GM19035 (cell line): Measurements from ENCODE around the gene ARAP1.
A peak's percentile ranks its signal among the peaks of the same experiment; 100 is the strongest.

Experiments used
- ATAC-seq: cut with Tn5 transposase; IDR thresholded peaks from one replicate; pipeline ENCODE4 v1.9.1; 2021; ENCODE audit not compliant: unreplicated experiment

The ARAP1 gene

DNA sequence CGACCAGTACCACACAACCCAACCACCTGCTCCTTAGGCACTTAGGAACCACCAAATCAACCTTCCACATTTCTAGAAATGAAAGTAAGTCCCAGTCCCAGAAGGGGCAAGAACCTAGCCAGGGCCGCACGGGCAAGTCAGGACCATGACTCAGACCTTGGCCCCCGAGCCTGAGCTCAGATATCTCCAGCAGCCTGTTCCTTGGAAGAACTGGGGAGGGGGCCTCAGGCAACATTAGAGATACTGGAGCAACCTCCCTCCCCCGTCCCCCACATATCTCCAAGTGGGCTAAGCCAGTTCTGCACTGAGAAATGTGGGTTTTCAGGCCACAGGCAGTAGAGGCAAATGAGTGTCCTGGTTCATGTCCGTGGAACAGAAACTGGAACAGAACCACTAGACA is 7.7 kb downstream of the ARAP1 start:
- no peak for ATAC-seq

DNA sequence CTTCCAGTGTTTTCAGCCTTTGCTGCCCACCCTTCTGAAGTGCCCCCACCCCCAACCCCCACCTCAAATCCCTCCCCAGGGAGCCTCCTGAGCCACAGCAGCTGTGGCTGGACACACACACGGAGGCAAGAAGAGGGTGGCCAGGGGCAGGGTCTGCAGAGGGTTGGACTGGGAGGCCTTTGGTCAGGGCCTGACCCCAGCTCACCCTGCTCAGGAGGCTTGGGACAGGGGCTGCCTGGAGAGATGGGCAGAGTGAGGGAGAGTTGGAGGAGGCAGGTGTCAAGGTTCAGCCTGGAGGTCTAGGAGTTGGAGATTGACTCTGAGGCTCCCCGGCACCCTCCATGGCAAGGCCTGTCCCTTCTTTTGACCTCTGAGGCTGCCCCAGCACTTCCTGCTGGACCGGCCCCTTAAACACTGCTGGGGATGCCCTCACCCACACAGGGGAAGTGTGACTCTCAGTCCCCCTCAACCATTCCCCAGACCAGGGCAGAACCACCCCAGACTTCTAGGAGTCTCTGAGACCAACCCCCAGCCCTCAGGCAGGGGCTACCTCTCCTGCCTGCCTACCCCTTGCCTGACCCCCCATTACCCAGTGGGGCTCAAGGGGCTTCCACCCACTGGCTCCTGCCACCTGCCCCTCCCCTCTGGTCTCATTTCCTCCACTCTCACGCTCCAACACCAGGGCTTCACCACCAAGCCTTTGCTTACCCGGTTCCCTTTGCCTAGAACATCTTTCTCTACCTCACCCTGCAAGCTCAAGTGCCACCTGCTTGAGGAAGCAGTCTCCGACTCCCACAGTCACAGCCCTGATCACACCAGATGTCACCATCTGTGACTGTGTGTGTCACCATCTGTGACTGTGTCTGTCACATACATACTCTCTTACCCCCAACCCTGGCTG is 8.6 kb downstream of the ARAP1 start:
- peak; percentile 46 for ATAC-seq

GRCh38 chr11:72742513-72743320 is 9.5 kb downstream of the ARAP1 start:
- ATAC-seq: no peak

GRCh38 chr11:72741849-72742512 is 10.2 kb downstream of the ARAP1 start:
- ATAC-seq: no peak

GRCh38 chr11:72741429-72741833 is 10.8 kb downstream of the ARAP1 start:
- no peak for ATAC-seq

DNA sequence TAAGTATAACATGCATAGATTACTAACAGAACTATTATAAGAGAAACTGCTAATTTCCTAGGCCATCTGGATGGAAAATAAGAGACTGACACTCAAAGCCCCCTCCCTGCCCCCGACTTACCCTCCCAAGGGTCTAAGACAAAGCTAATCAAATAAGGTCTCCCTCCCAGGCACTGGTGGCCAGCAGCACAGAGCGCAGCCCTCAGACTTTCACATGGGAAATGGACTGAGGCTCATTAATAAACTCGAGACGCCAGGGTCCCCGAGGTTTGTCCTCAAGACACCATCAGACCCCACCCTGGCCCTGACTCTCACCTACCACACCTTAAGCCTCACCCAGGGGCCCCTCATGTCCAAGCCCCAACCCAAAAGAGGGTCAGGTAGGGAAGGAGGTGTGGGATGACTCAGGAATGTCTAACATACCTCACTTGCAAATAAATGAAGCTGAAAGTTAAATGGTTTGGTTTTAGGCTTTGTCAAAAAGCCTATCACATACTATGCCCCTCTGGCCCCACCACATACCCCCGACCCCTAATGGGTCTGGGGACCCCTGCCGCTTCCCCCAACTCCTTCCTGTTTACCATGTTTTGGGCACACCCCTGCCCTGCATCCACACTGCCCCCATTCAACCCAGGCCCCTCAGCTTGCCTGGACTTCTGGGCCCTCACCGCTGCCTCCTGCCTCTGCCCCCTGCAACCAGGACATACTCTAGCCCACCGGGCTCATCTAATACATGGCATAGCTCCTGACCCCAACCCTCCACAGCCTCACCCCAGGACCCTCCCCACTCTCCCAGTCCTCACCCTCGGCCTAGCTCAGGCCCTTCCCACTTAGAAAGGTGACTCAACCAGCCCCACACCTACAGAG is 11.4 kb downstream of the ARAP1 start:
- ATAC-seq: no peak

DNA sequence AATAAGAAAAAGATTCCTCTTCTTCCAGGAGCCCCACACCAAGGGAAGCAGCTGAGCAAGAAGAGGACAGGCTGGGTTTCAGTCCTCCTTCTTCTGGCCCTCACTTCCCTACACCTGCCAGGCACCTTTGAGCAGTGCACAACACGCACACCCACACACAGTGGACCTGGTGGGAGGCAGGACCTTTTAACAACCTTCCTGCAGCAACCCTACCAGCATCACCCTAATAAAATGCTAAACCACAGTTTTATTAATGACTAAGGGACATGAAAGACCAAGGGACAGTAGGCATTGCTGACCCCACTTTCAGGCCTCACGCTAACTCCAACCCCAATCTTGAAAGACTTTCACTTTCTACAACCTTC is 12.2 kb downstream of the ARAP1 start:
- ATAC-seq: no peak

GRCh38 chr11:72739240-72740059 is 12.8 kb downstream of the ARAP1 start:
- ATAC-seq: no peak

DNA sequence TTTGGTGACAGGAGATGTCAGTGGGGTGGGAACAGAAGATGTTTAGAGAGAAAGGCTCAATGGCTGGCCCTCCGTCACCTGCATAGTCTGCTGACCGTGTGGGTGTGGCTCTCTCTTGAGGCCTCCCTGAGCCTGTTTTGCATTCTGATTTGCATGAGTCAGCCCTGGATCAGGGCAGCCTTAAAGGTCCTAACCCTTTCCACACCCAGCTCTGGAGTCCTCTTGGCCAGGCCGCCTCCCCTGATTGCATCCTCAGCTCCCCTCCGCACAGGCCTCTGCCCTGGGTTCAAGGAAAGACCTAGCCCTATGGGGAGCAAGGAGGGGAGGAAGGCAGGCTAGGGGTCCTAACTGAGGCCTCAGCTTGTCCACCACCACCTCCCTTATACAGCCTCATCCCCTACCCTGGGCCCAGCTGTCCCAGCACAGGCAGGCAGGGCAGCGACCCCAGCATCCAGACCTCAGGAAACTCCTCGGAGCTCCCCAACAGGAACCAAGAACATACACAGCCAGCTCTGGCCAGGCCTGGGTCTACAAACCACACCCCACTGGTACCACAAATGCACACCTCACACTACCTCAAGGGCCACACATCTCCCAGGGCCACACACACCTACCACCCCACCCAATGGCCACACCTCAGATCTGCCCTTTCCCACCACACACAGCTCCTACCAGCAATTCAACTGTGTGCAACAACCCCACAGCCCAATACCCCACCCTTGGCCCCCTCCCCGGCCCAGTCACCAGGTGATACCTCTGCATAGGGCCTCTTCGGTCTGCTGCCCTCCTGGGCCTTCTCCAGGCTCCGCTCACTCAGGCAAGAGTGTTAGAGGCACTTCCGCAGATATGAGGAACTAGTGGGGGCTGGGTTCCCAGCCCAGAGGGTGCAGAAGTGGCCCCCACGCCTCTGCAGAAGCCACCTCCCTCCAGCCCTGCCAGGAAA is 13.7 kb downstream of the ARAP1 start:
- ATAC-seq: peak; percentile 50

DNA sequence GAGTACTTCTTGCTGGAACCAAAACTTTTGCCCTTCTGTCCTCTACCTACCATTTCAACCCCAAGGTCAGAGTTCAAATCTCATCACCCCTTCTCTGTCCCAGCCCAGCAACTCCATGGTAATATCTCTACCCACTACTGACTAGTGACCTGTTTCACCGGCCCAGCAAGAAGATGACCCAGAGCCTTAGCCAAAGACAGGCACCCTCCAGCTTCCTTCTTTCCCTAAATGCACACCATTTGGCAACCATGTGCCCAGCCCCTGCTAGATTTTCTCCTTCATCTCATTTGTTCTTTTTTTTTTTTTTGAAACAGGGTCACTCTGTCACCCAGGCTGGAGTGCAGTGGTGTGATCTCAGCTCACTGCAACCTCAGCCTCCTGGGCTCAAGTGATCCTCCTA is 14.9 kb downstream of the ARAP1 start:
- ATAC-seq: no peak

DNA sequence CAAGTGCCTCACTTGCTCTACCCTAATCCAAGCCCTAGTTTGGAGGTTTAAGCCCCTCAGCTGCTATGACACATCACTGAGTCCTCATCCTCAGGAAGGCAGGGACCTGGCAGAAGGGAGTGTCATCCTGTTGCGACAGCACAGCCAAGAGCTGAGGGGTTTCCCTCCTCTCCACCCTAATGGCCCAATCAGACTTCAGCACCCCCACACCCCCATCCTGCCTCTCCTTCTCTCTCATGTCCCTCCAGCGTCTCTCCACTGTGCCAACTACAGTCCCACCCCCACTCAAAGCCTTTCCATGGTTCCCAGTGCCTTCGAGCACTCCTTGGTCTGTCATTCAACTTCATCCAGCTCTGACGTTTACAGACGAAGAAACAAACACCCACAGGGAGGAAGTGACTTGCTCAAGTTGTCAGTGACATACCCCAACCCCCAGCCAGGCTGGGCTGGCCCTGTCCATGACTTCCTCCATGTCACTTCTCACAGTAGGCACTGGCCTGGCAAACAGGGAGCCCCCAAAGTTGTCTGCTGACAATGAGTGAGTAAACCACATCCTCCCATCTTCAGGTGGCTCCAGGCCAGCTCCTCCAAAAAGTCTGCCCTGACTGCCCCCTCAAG is 15.6 kb downstream of the ARAP1 start:
- no peak for ATAC-seq

DNA sequence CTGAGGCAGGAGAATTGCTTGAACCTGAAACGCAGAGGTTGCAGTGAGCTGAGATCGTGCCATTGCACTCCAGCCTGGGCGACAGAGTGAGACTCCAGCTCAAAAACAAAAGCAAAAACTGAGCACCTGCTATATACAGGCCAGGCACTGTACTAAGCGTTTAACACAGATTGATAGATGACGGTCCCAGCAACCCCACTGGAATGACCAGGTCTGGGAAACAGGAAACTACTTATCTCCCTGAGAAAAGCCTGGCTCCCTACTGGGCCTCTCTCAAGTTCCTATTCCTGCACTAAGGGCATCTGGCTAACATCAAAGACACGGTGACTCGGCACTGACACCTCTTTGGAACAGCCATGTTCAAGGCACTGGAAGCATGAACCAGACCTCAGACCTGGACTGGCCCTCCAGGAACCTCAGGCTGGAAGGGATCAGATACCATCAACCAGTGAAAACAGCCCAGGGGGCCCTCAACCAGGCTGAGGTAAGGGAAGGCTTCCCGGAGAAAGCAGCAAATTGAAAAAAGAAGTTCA is 16.6 kb downstream of the ARAP1 start:
- no peak for ATAC-seq

GRCh38 chr11:72732329-72732728 is 19.9 kb downstream of the ARAP1 start:
- no peak for ATAC-seq

GRCh38 chr11:72730737-72731136 is 21.5 kb downstream of the ARAP1 start:
- ATAC-seq: no peak

DNA sequence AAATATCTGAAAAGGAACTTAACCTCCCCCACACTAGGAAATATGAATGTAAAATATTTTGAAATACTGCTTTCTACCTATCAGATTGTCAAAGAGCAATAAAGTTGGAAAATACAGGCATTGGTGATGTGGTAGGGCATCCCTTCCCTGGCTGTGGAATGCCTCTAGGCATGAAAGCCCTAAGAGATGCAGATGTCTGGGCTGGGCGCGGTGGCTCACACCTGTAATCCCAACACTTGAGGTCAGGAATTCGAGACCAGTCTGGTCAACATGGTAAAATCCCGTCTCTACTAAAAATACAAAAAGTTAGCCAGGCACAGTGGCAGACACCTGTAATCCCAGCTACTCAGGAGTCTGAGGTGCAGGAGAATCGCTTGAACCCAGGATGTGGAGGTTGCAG is 22.0 kb downstream of the ARAP1 start:
- no peak for ATAC-seq

DNA sequence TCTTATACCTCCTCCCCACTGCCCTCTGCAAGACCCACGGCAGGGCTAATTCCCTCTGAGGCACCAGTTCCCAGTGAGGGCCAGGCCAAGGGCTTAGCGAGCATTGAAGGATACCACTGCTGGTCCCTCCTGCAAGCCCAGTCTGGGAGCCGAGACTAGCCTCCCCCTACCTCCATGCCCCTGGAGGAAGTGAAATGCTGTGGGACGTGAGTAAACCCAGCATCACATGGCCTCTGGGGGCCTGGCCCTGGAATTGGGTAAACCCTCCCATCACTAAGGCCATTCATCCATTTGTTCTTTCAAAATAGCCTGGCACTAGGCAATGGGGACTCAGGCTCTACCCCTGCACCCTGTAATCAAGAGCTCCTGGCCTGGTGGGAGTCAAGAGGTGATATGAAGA is 24.7 kb downstream of the ARAP1 start:
- ATAC-seq: no peak

DNA sequence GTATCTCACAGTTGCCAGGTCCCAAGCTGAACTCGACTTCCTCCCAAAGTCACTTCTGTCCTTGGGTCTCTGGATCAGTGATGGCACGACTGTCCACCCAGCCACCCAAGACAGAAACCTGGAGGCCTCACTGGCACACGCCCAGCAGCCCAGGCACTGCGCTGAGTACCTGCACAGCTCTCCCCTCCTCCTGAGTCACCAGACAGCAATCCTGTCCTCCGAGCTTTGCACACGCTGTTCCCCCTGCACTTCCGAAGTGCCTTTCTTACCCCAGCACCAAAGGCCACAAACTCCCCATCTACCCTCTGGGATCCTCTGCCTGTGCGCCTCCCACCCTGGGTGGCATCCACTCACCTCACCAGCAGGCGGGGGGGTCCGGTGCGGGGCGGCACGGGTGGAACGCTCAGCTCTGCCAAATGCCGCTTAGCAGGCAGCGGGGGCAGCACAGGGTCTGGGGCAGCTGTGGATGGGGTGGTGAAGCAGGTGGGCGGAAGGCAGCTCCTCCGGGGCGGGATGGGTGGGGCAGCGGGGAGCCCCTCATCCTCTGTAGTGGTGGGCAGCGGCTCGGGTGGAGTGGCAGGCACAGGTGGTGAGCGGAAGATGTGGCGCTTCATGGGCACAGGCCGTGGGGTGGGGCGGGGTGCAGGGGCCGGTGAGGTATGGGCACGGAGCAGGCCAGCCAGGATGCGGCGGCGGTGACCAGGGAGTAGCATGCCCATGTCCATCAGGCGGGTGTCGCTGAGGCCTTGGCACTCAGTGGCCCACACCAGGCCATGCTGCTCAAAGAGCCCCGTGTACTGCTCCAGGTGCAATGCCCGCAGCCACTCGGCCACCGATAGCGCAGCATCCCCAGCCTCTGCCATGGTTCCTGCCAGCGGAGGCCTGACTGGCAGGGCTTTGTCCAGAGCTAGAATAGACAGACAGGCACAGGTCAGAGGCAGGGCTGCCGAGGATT is 25.7 kb downstream of the ARAP1 start:
- ATAC-seq: no peak
